ENCODE measurements around the gene SPATA33.

GRCh38 chr16:89658221-89658879 is 714 bp downstream of the SPATA33 start:
- TF ChIP-seq CTCF (IDR thresholded peaks at IDR 0.05), result no peak
- TF ChIP-seq POLR2A (IDR thresholded peaks at IDR 0.05), result no peak

All from uterus (tissue), 2 donors.